Gastrocnemius medialis (tissue), 4 donors: ENCODE measurements around the gene ATM. TPM values are rescaled to one million over a fixed set of nuclear protein-coding genes. Genes with fewer than 3 reads are reported as not detected.

ENCODE experiments used
- ATAC-seq, 2 donors: fragments of 150-250 bp; one replicate each; pipeline ENCODE4 v1.9.1; 2016
- DNase-seq, 2 donors: peaks; one replicate each; pipeline ENCODE4 v3.0.0-alpha.2; 2019
- H3K27ac ChIP-seq, 4 donors: fragments of 200-600 bp; sonication (generic); 1 replicate in 1 of 4; 2 replicates in 3 of 4; pipeline ENCODE4 v1.5.1; 2016 to 2018; ENCODE audit warnings: mild to moderate bottlenecking in 2 of 4, moderate library complexity in 1 of 4
- H3K27me3 ChIP-seq, 3 donors: fragments of 200-600 bp; sonication (generic) in 2 of 3; 1 replicate in 1 of 3; 2 replicates in 2 of 3; pipeline versions ENCODE4 v1.5.1 to v1.6.0; 2016 to 2019; ENCODE audit warnings: mild to moderate bottlenecking in 1 of 3, moderate library complexity in 1 of 3
- H3K36me3 ChIP-seq, 2 donors: fragments of 200-600 bp; sonication (generic) in 1 of 2; one replicate each; pipeline ENCODE4 v1.5.1; 2017 to 2018
- H3K4me1 ChIP-seq, 2 donors: fragments of 200-600 bp; sonication (generic) in 1 of 2; one replicate each; pipeline ENCODE4 v1.5.1; 2016 to 2017; ENCODE audit warnings: mild to moderate bottlenecking in 2 of 2
- H3K4me3 ChIP-seq, 4 donors: fragments of 200-600 bp; sonication (generic) in 3 of 4; 1 replicate in 1 of 4; 2 replicates in 3 of 4; pipeline ENCODE4 v1.5.1; 2016 to 2019; ENCODE audit warnings: mild to moderate bottlenecking in 2 of 4
- H3K9me3 ChIP-seq, 3 donors: fragments of 200-600 bp; sonication (generic) in 2 of 3; 1 replicate in 1 of 3; 2 replicates in 2 of 3; pipeline ENCODE4 v1.5.1; 2016 to 2019
- POLR2A ChIP-seq, 2 donors: fragments of 450-650 bp; IDR thresholded peaks; one replicate each; pipeline ENCODE4 v1.6.1; 2017; ENCODE audit warnings: antibody characterized with exemption in 2 of 2, mild to moderate bottlenecking in 2 of 2, moderate library complexity in 2 of 2
- in situ Hi-C, 4 donors: fragments of 200-750 bp; cut with MboI; loops; one replicate each; pipeline versions ENCODE4 v1.15.0 to v1.8.0; 2017; ENCODE audit warnings: low sequenced_read_pairs in 4 of 4
- intact Hi-C: fragments of 100-400 bp; cut with DNase I; formaldehyde crosslinking; loops from one replicate; pipeline ENCODE4 v1.15.1; 2023; ENCODE audit warnings: low total_unique reads
- total RNA-seq, 4 donors: library from RNA; depleted of rRNA; stranded (reverse); fragments of >200 nt; gene quantifications; one replicate each; pipeline versions ENCODE4 v1.1.0 to v1.2.3, GENCODE V29; 2016
- TF ChIP-seq, protein P1 (sequence below), 5 experiments: fragments of 450-650 bp in 3 of 5; fragments of 200-600 bp in 2 of 5; sonication (generic) in 2 of 5; IDR thresholded peaks in 4 of 5; conservative IDR thresholded peaks in 1 of 5; 1 replicate in 4 of 5; 2 replicates in 1 of 5; pipeline ENCODE4 v1.5.1; 2016 to 2019; ENCODE audit warnings: antibody characterized with exemption in 5 of 5, mild to moderate bottlenecking in 3 of 5, moderate library complexity in 3 of 5

The ATM gene
- total RNA-seq, 4 donors from 2014 or later = 9.3 to 21.6 (median 15.9) TPM

DNA sequence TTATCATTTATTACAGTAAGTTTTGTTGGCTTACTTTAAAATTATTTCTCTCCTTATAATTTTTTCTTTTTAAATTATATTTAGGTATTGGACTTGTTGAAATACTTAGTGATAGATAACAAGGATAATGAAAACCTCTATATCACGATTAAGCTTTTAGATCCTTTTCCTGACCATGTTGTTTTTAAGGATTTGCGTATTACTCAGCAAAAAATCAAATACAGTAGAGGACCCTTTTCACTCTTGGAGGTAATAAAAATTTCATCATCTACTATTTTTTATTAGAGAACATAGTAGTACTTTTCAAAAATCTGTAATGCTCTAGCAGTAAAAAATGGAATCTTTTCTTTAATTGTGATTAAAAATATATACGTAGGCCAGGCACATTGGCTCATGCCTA lies 70.4 kb downstream of the ATM start:
- H3K27ac ChIP-seq = no peak overlapping the region
- peaks cover 0 to 53% of the 10 kb centered on the region in 2 donors for H3K36me3 ChIP-seq
- H3K4me1 ChIP-seq = no peaks in the 10 kb centered on the region
- ATAC-seq (no peak), DNase-seq (no peak)
- H3K9me3 ChIP-seq = no peaks in the 10 kb centered on the region
- TF ChIP-seq, protein P1, sequence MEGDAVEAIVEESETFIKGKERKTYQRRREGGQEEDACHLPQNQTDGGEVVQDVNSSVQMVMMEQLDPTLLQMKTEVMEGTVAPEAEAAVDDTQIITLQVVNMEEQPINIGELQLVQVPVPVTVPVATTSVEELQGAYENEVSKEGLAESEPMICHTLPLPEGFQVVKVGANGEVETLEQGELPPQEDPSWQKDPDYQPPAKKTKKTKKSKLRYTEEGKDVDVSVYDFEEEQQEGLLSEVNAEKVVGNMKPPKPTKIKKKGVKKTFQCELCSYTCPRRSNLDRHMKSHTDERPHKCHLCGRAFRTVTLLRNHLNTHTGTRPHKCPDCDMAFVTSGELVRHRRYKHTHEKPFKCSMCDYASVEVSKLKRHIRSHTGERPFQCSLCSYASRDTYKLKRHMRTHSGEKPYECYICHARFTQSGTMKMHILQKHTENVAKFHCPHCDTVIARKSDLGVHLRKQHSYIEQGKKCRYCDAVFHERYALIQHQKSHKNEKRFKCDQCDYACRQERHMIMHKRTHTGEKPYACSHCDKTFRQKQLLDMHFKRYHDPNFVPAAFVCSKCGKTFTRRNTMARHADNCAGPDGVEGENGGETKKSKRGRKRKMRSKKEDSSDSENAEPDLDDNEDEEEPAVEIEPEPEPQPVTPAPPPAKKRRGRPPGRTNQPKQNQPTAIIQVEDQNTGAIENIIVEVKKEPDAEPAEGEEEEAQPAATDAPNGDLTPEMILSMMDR (IDR thresholded peaks at IDR 0.05 in 4 of 5, conservative IDR thresholded peaks at IDR 0.05 in 1 of 5) = no peak
- no peak for TF ChIP-seq POLR2A (IDR thresholded peaks at IDR 0.05)
- H3K27me3 ChIP-seq = no peaks in the 10 kb centered on the region
- intact Hi-C loops = no loop called here
- in situ Hi-C loops = no loop called here
- H3K4me3 ChIP-seq = no peak overlapping the region

DNA sequence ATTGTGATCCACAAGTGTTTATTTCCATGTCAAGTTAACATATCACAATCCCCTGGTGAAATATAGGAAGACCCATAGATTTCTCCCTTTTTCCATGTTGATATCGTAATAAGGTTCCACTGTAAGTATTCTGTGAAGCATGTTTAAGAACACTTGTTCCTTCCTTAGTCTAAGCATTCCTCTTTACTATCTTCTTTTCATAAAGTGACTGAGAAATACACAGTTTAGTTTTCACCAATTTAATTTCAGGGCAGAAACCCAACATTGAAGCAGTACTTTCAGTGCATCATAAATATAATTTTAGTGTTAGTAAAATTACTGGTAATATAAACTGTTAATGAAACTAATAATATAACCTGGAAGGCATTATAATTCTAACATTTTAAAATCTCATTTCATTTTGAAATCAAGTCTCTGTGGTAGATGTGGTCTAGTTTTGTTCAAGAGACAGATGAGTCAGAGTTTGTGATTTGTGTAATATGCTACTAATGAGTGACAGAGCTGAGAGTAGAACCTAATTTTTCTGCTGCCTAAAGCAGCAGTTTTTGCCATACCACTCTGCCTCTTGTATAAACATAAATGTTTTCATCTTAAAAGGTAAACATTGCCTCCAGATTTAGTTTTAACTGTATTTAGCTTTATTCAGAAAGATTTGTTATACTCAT lies 79.4 kb downstream of the ATM start:
- H3K9me3 ChIP-seq = no peaks in the 10 kb centered on the region
- intact Hi-C loops (no loop called here), in situ Hi-C loops (no loop called here)
- no peaks in the 10 kb centered on the region for H3K4me1 ChIP-seq
- no peak overlapping the region for H3K27ac ChIP-seq
- H3K27me3 ChIP-seq = no peaks in the 10 kb centered on the region
- H3K36me3 ChIP-seq = peaks cover 2 to 72% of the 10 kb centered on the region in 2 donors
- TF ChIP-seq POLR2A (IDR thresholded peaks at IDR 0.05) = no peak
- TF ChIP-seq, protein P1 (IDR thresholded peaks at IDR 0.05 in 4 of 5, conservative IDR thresholded peaks at IDR 0.05 in 1 of 5) = no peak
- H3K4me3 ChIP-seq = no peak overlapping the region
- ATAC-seq (no peak), DNase-seq (no peak)

DNA sequence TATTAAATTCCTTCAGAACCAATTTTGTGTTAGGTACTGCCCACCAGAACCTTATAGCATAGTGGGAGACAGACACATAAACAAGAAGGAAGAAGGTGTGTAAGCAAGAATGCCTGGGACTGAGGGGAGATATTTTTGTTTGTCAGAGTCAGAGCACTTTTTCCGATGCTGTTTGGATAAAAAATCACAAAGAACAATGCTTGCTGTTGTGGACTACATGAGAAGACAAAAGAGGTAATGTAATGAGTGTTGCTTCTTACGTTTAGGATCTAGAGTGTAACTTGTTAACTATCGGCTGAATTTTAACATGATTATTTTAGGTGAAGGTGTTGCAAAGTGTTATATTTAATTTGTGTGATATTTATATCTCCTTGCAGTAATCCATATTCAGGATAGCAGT lies 84.9 kb downstream of the ATM start:
- Histone ChIP-seq H3K27me3 (no peaks in the 10 kb centered on the region), H3K27ac (no peak overlapping the region), H3K9me3 (no peaks in the 10 kb centered on the region), H3K4me3 (no peak overlapping the region), H3K4me1 (no peaks in the 10 kb centered on the region), H3K36me3 (peaks cover 2 to 53% of the 10 kb centered on the region in 2 donors)
- no peak for ATAC-seq
- DNase-seq = no peak
- in situ Hi-C loops (no loop called here), intact Hi-C loops (no loop called here)
- TF ChIP-seq, protein P1 (IDR thresholded peaks at IDR 0.05 in 4 of 5, conservative IDR thresholded peaks at IDR 0.05 in 1 of 5) = no peak
- no peak for TF ChIP-seq POLR2A (IDR thresholded peaks at IDR 0.05)

DNA sequence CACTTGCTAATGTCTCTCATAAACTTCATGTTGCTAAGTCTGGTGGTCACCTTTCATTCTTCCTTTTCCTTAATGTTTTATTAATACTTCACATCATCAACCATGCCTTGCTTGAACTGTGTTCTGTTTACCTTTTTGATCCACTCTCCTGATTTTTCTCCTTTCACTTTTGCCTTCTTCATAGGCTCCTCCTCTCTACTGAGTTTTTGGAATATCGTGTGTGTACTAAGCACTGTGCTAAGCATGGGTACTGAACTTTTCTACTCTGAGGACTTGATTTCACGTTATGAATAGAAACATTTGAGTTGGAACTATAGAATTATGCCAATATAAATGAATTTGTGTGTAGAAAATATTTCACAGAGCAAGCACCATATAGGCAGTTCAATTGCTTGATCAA lies 90.6 kb downstream of the ATM start:
- H3K9me3 ChIP-seq = no peaks in the 10 kb centered on the region
- peaks cover 0 to 47% of the 10 kb centered on the region in 2 donors for H3K36me3 ChIP-seq
- ATAC-seq (no peak), DNase-seq (no peak)
- no peaks in the 10 kb centered on the region for H3K27me3 ChIP-seq
- H3K4me3 ChIP-seq = no peak overlapping the region
- no peaks in the 10 kb centered on the region for H3K4me1 ChIP-seq
- in situ Hi-C loops = no loop called here
- intact Hi-C loops = no loop called here
- TF ChIP-seq, protein P1 (IDR thresholded peaks at IDR 0.05 in 4 of 5, conservative IDR thresholded peaks at IDR 0.05 in 1 of 5) = no peak
- TF ChIP-seq POLR2A (IDR thresholded peaks at IDR 0.05) = no peak
- no peak overlapping the region for H3K27ac ChIP-seq

DNA sequence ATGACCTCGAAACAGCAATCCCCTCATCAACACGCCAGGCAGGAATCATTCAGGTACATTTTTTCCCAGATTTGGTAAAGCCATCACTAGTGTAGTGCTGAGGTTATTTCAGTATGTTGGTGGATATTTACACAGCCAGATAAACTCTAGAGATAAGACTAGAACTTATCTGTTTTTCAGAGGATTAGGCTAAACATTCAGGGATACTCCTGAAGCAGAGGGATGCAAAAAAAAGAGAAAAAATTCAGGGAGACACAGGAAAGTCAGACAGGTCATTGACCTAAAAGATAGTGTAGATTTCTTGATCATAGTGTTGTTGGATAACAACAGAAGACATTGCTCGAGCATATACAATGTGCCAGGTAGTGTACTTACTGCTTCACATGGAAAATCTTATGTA lies 93.2 kb downstream of the ATM start:
- no peak overlapping the region for H3K4me3 ChIP-seq
- H3K27ac ChIP-seq = no peak overlapping the region
- TF ChIP-seq, protein P1 (IDR thresholded peaks at IDR 0.05 in 4 of 5, conservative IDR thresholded peaks at IDR 0.05 in 1 of 5) = no peak
- TF ChIP-seq POLR2A (IDR thresholded peaks at IDR 0.05) = no peak
- H3K36me3 ChIP-seq = peaks cover 2 to 53% of the 10 kb centered on the region in 2 donors
- ATAC-seq = no peak
- intact Hi-C loops = no loop called here
- H3K4me1 ChIP-seq = no peaks in the 10 kb centered on the region
- no peak for DNase-seq
- no peaks in the 10 kb centered on the region for H3K27me3 ChIP-seq
- in situ Hi-C loops = no loop called here
- H3K9me3 ChIP-seq = no peaks in the 10 kb centered on the region
